Stimulated activated CD8-positive, alpha-beta memory T cell treated with anti-CD3 and anti-CD28 coated beads, Interleukin-12 subunit alpha, Interleukin-12 subunit beta, amount 100 ng/mL, for 4 hours (primary cell): Measurements from ENCODE around the gene CDH4.
"Not testable (repeated sequence)": the region's sequence is repeated elsewhere in the genome, so short reads cannot be mapped to it uniquely, and the experiment has no call there.

Experiments used
- DNase-seq: peaks from one replicate; pipeline ENCODE4 v3.0.0-alpha.2; 2020; ENCODE audit warnings: low read depth

CDH4 gene

DNA sequence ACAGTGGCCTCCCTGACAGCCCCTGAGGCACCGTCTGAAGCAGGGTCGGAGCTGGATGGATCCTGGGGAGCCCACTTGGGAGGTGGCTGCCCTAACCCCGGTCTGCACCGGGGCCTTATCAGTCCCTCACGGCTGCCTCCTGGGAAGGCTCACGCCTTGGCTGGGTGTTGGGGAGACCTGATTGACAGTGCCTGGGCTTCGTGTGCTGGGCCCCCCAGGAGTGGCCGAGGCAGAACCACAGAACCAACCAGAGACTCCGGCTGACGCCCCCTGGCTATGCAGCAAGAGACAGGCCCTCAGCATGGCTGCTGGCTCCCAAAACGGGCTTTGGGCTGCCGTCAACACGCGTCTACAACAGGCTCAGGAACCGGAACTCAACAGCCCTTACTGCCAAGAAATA is 594.0 kb downstream of the CDH4 start:
- no peak for DNase-seq

GRCh38 chr20:61846741-61847419 is 594.8 kb downstream of the CDH4 start:
- no peak for DNase-seq

- DNase-seq, result no peak
Measured at GRCh38 chr20:61847420-61847748, 595.3 kb downstream of the CDH4 start.

DNA sequence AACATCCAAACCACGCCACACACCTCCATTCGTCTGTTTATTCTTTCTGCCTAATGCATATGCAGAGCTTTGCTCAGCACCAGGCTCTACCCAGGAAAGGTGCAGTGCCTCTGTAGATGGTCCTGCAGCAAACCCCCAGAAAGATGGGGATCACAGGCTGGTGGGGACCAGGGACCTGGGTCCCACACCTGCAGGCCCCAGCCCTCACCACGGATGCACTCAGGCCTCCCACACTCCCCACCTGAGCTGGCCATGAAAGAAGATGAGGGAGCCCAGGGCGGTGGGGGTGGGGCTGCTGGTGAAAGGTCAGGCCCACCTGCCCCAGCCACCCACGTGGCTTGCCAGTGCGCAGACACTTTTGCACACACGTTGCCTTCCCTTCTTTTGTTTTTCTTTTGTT is 595.9 kb downstream of the CDH4 start:
- no peak for DNase-seq

DNA sequence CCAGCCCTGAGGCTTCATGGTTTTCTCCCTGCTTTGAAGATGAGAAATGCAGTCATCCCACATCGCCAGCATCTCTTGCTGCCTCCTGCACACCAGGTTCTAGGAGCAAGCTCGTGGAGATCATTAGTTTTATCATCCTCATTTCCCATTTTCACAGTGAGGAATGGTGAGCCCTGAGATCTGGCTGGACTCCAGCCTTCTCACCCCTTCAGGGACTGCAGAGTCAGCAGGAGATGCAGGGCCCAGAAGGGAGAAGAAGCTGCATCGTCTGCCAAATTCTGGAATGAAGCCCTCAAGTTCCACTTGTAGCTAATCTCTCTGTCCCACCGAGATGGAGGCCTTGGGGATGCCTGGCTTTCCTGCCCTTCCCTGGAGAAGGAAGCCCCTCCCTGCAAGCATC is 596.8 kb downstream of the CDH4 start:
- DNase-seq, result no peak

DNA sequence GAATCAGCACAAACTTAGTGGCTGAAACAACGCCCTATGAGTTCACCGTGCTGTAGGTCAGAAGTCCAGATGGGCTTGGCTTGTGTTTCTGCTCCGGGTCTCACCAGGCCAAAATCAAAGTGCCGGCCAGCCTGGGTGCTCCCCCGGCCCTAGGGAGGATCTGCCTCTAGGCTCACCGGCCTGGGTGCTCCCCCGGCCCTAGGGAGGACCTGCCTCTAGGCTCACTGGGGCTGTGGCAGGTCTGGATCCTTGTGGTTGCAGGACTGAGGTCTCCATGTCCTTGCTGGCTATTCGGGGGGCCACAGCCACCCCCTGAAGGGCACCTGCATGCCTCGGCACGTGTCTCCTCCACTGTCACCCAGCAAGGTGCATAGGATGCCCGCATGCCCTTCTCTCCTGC is 597.3 kb downstream of the CDH4 start:
- DNase-seq, result no peak

GRCh38 chr20:61849822-61850221 is 597.8 kb downstream of the CDH4 start:
- no peak for DNase-seq

GRCh38 chr20:61850457-61850856 is 598.4 kb downstream of the CDH4 start:
- DNase-seq, result no peak

DNA sequence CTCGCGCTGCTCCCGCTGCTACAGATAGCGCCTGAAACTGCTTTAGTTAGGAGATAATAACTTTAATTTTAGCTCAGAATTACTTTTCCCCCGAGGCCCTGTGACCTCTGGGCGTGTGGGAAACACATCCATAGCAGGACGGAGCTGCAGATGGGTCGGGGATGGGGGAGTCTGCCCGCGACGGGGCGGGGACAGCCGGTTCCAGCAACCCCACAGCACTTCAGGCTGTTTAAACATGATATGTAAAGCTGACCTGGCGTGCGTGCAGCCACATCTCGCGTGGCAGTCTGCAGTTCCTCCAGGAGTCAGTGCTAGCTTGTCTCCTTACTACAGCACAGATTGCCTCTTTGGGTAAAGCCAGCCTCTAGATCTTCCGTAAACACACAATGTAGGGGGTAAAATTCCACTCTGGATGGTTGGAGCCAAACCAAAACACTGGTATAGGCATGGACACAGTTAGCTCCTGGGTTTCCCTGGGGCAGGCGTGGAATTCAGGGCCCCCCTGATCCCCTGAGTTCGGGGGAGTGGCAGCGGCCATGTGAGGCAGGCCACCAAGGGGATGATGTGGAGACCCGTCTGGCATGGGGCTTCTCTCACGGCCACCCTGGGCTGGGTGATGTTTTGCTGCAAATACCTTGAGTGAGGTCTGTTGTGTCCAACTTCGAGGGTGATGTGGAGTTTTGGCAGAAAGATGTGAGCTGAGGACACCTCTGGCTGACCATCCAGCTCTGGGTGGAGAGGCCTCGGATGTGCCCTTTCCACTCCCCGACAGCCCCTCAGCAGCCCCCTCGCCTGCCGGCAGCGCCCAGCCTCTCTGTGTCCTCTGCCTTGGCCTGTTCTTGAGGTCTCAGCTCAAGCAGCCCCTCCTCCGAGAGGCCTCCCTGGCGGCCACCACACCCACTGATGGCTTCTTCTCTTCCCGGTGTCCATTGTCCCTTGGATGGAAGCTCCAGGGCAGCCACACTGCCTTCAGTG is 599.2 kb downstream of the CDH4 start:
- no peak for DNase-seq

GRCh38 chr20:61852268-61853072 is 600.4 kb downstream of the CDH4 start:
- DNase-seq, result no peak

GRCh38 chr20:61853073-61854005 is 601.3 kb downstream of the CDH4 start:
- no peak for DNase-seq

DNA sequence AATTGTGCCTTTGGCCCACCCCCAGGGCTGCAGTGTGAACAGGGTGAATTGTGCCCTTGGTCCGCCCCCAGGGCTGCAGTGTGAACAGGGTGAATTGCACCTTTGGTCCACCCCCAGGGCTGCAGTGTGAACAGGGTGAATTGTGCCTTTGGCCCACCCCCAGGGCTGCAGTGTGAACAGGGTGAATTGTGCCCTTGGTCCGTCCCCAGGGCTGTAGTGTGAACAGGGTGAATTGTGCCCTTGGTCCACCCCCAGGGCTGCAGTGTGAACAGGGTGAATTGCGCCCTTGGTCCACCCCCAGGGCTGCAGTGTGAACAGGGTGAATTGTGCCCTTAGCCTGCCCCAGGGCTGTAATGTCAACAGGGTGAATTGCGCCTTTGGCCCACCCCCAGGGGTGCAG is 602.5 kb downstream of the CDH4 start:
- not testable (repeated sequence) for DNase-seq

DNA sequence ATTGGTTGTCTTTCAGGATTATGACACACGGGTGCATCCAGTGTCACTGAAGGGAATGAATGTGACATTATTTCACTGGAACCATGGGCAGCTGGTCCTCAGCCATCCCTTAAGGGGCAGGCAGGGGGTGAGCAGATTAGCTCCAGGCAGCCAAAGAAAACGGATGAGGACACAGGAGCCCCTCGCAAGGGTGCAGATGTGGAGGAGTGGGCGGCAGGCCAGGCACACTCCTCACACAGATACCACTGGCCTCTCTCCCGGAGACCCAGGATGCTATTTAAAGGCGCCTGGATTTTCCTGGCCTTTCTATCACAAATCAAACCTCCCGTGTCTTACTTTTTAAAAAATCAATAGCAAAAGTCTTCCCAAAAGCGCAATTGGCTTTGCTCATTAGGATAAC is 603.2 kb downstream of the CDH4 start:
- no peak for DNase-seq

- no peak for DNase-seq
Measured at GRCh38 chr20:61856626-61857413, 604.8 kb downstream of the CDH4 start.

DNA sequence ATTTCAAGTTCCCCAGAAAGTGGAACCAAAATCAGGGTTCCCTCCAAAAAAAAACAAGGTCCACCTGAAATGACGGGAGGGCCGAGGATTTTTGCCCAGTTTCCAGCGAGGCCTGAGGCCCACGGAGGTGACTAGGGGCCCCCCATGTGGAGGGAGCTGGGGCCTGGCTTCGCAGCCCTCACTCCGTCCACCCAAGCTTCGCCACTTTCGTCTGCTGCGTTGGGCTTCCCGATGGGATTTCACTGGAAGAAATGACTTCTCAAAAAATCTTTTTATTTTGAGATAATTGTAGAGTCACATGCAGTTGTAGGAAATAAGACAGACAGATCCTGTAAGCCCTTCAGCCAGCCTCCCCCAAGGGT is 605.3 kb downstream of the CDH4 start:
- no peak for DNase-seq

DNA sequence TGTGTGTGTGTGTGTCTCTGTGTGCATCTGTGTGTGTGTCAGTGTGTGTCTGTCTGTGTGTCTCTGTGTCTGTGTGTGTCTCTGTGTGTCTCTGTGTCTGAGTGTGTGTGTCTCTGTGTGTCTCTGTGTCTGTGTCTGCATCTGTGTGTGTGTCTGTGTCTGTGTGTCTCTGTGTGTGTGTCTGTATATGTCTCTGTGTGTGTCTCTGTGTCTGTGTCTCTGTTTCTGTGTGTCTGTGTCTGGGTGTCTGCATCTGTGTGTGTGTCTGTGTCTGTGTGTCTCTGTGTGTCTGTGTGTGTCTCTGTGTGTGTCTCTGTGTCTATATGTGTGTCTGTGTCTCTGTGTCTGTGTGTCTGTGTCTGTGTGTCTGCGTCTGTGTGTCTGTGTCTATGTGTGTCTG is 605.8 kb downstream of the CDH4 start:
- DNase-seq, result no peak

GRCh38 chr20:61859767-61860166 is 607.7 kb downstream of the CDH4 start:
- no peak for DNase-seq

DNA sequence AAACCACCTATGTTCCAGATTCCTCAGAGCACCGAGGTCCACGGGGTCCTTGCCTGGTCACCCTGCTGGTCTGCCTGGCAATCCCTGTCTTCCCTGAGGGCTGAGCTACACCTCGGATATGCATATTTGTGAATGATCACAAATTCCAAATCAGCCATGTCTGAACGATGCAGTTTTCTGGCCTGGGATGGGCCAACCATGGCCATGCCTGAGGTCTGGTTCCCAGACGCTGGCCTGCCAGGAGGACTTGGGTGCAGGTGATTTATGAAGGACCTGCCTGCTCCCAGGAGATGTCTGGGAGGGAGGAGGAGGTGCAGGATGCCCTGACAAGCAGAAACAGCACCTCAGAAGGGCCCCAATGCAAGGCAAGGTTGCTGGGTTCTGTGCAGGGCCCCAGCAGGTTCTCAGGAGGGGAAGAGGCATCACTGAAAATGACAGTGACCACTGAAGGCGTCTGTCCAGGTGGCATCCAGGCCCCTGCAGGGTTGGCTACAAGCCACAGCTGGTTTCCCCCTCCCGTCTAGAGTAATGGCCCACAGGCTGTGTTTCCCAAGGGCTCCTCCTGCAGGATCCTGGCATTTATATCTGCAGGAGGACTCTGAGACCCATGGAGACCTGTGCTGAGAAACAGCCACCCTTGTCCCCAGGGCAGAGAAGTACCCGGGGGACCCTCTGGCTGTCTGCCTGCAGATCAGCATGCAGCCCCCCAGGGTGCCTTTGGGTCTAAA is 608.4 kb downstream of the CDH4 start:
- no peak for DNase-seq

DNA sequence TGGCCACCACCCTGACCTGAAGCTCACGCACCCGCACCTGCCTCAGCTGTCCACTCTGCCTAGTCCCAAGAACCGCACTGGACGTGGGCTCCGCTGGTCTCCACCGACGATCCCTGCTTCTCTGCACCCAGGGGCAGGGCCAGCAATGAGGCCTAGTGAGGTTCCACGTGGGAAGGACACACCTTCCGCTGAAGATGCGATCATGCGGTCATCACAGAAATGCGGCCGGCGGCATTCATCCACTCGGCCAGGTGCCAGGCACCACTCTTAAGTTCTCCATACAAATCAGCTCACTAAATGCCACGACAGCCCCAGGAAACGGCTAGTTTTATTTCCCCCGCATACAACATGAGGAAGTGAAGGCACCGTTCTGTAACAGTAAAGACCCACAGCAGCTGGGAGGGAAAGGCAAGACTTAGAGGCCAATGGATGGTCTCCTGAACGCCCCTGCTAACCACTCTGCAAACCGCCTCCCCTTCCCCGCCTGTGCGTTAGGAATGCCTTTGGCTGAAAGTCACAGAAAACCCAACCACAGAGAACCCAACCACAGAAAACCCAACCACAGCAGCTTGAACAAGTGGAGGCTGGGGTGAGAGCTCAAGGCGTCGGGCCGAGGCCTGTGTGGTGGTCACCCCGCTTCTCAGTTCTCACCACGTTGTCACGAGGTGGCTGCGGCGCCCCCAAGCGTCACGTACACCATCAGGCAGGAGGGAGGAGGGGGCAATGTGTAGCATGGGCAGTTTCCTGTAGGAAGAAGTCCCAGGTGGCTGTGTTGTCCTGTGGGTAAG is 609.2 kb downstream of the CDH4 start:
- no peak for DNase-seq
